Measurements from ENCODE around the gene CACNA1G.

The CACNA1G gene

DNA sequence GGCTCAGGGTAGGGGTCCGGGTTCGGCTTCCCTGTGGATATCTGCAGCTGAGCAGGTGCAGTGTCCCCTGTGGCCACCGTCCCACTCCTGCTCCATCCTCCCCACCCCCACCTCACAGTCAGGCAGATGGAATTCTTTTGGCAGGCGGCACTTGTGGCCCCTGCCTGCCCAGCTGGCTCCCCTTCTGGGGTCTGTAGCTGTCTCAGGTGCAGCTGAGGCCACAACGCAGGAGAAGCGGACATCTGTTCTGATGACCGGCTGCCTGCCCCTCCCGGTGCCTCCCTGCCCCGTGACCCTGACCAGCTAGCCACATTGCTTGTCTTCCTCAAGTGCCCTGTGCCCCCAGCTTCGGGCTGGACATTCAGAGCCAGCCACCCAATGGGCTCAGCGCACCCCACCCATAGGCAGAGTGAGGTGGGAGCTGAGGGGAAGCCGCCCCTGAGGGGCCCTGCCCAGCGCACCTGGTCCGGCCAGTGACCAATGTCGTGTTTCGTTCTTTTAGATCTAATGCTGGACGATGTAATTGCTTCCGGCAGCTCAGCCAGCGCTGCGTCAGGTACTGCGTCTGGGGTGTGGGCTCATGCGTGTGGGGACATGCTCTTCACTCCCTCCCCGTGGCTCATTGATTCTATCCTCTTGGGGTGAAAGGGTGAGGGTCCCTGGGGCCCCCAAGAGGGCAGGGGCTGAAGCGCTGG is 49.0 kb downstream of the CACNA1G start:
- DNase-seq (ENCODE audit: low read depth in 2 of 2, low spot score in 1 of 2) = no peak

DNA sequence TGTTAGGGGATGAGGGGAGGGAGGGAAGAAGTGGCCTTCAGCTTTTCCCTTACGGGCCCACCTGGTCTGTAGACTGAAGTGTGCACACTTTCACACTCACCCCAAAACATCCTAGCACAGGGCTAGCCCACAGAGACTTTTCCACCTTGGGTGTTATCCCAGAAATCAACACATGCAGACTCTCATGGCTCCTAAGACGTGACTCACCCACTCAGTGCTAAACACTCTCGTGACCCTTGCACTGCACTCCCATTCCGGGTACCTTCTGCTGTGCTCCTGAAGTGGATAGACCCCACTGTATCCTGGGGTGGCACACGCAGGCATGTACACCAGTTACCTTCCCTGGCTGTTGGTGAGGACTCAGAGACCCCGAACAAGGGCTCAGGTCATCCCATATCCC is 51.1 kb downstream of the CACNA1G start:
- DNase-seq (ENCODE audit: low read depth in 2 of 2, low spot score in 1 of 2) = no peak

DNA sequence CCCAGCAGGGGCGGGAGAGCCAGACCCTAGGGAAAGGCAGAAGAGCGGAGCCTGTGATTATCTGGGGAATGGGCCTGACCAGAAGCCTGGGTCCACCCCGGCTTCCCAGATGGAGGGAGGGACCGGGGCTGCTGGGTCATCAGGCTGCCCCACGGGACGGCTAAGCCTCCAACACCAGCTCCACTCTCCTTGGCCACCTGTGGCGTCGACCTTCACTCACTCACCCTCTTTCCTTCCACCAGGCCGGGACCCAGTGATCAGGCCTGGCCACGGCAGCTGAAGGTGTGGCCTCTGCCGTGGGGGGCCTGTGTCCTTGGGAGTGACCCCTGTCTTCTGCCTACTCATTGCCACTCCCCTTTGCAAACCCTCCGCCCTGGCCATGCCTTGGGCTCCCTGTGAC is 51.8 kb downstream of the CACNA1G start:
- DNase-seq (ENCODE audit: low read depth in 2 of 2, low spot score in 1 of 2) = no peak

DNA sequence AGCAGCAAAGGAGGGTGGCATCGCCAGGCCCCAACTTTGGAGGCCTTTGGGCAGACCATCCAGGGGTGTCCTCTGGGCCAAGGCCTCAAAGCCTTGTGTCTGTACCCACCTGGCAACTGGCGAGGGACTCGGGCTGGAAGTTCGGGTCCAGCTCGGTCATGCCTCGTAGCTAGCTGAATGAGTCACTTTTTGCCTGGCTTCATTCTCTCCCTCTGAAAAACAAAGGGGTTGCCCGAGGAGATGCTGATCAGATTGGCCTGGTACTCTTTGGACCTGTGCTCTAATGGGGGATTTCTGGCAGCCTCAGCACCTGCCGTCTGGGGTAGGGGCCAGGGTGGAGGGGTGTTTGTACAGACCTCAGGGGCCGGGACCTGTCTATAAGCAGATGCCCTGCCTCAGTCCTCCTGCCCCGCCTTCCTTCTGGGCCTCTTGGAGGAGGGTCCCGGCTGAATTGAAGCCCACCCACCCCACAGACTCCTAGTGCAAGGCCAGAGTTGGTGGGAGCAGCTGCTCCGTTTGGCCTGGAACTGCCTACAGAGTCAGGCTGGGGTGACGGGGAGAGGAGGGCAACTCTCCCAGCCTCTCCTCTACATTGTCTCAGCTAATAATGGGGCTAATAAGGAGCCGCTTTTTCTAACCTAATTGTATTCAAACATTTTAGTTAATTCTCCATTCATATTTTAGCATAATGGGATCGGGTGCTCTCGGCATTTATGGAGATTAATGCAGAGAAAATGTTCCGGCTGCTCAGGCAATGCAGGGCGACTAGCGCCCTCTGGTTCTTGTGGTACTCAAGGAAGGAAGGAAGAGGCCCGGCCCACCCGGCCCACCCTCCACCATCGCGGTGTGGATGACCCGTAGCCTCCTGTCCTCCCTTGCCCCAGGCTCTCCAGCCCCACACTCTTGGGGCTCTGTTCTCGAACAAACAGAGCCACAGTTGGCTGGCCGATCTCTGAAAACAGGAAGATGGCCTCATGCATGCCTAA is 52.8 kb downstream of the CACNA1G start:
- no peak for DNase-seq (ENCODE audit: low read depth in 2 of 2, low spot score in 1 of 2)

DNA sequence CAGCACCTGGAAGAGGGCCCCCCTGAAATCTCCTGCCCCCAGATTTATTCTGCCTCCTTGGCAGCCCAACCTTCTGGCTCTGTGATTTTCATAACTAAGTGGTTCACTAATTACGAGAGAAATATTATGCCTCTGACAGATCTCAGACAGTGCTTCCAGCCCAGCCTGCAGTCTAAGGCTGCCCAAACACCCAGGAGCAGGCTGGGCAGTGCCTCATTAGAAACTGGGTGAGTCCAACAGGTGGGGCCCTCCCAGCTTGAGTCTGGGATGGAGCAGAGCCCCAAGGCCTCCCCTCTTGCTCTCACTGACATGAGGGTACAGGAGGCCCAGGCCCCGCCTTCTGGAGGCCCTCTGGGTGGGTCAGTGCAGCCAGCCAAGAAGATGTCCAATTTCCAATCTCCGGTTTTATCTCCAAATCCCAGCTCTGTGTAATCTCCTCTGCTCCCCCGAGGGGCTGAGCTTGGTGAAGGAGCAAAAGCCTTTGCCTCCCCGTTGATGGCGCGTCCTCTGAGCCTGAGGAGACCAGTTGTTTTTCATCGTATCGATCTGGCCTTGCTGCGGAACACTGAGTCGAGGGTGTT is 54.0 kb downstream of the CACNA1G start:
- DNase-seq (ENCODE audit: low read depth in 2 of 2, low spot score in 1 of 2) = no peak

DNA sequence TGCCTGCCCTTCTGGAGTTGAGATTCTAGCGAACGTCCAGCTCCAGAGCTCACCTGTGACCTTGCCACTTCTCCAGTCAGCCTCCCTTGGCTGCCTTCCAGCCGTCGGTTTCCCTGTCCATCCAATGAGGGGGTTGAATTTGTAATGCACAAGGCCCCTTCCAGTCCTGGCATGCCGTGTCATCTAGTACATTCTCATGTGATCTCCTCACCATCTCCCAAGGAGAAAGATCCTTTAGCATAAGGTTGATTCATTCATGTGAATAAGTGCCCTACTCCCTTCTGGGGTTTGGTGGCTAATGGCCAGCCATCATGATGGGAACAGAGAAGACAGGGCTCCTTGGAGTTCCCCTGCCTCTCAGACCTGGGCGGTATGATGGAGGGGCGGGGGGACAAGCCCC is 55.3 kb downstream of the CACNA1G start:
- no peak for DNase-seq (ENCODE audit: low read depth in 2 of 2, low spot score in 1 of 2)

DNA sequence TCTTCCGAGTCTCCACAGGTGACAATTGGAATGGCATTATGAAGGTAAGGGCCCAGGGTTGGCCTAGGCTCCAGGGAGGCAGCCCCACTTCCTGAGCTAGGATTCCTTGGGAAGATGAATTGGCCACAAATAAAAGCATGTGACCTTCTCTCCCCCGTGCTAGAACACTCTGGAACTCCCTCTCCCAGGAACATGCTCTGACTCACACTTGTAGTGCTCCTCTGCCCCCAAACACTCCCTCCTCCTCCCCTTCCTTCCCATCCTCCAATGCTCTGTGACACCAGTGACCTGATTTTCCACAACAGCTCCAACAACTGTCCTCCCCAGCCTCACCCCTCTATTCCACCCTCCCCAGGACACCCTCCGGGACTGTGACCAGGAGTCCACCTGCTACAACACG is 57.8 kb downstream of the CACNA1G start:
- DNase-seq (ENCODE audit: low read depth in 2 of 2, low spot score in 1 of 2) = no peak

DNA sequence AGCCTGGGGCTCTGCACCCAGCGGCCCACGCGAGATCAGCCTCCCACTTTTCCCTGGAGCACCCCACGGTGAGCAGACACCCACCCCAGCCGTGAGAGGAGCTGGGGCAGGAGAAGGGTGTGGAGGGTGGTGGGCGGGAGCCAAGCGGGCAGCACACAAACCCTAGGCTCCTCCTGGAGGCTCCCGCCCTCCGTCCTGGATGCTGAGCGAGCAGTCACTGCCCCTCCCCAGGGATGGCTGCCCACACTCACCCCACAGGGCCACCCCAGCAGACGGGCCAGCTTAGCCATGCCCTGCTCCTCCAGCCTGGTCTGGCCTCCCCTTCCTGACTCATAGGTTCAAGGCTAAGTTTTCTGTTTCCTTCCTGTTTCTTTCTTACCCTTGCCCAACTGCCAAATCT is 58.4 kb downstream of the CACNA1G start:
- DNase-seq (ENCODE audit: low read depth in 2 of 2, low spot score in 1 of 2) = no peak

DNA sequence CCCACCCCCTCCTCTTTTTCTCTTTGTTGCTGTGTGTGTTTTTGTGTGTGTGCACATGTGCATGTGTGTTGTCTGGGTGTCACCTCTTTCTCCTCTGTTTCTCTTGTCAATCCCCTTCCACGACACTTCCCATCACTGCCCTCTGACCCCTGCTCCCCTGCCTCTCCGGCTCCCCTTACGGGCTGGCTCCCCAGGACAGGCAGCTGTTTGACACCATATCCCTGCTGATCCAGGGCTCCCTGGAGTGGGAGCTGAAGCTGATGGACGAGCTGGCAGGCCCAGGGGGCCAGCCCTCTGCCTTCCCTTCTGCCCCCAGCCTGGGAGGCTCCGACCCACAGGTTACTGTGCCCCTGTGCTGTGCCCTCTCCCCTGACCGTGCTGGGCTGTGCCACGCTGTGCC is 59.0 kb downstream of the CACNA1G start:
- DNase-seq (ENCODE audit: low read depth in 2 of 2, low spot score in 1 of 2) = no peak

DNA sequence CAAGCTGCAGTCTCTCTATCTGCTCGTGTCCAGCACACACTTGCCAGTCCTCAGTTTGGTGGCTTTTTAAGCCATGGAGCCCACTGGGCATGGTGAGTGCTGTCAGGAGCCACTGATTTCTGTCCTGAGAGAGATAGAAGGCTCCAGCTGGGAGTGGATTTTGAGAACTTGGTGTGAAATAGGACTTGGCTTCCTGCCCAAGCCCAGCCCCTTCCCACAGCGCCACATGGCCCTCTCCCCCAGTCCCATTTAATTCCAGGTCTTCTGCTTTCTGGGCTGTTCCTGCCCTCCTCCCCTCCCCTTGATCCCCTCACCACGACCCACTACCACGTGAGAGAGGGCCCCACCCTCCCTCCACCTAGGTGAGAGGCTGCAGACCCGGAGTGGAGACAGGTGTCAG is 59.7 kb downstream of the CACNA1G start:
- no peak for DNase-seq (ENCODE audit: low read depth in 2 of 2, low spot score in 1 of 2)

DNA sequence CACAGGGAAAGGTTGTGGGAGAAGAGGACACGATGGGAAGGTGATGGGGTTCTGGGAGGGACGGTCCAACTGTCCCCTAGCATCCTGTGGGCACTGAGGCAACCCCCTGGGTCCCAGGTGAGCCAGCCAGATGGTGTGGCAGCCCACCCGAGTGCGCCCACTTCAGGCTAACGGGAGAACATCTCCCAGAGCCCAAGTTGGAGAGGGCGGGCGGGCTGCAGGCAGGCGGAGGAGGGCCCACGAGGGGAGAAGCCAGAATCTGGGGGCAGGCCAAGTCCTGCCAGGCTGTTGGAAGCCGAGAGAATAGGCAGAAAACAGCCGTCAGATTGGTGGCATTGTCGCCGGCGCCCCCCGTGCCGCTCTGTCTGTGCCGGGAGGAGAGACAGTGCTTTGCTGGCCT is 60.3 kb downstream of the CACNA1G start:
- no peak for DNase-seq (ENCODE audit: low read depth in 2 of 2, low spot score in 1 of 2)

DNA sequence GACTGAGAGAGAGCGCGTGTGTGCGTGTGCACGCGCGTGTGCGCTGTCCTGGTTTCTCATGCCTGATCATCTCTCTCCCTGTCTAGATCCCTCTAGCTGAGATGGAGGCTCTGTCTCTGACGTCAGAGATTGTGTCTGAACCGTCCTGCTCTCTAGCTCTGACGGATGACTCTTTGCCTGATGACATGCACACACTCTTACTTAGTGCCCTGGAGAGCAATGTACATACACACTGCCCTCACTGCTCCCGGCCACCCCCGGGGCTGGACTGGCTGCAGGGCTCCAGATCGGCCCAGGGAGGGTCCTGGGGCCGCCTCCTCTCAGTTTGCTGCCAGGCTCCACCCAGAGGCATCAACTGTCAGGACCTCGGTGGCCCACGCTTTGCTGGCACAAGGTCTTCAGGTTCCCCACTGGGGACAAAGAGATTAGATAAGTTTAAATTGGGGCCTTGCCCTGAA is 61.1 kb downstream of the CACNA1G start:
- DNase-seq (ENCODE audit: low read depth in 2 of 2, low spot score in 1 of 2) = no peak

DNA sequence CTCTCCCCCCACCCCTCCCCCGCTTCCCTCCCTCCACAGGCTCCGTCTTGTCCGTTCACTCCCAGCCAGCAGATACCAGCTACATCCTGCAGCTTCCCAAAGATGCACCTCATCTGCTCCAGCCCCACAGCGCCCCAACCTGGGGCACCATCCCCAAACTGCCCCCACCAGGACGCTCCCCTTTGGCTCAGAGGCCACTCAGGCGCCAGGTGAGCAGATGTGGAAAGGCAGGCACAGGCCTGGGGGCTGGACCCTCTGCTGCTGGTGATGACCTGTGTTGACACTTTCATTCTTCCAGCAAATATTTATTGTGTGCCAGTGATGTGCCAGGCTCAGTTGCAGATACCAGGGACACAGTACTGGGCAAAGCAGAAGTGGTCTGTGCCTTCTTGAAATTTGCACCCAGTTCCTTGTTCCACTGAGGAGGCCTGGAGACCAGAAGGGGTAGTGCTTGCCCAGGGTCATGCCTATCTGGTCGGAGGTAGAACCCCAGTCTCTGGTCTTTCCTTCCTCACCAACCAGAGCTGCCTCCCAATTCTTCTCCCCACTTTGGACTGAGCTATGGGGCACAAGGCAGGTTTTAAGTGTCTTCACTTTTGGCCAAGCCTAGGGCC is 63.9 kb downstream of the CACNA1G start:
- DNase-seq (ENCODE audit: low read depth in 2 of 2, low spot score in 1 of 2) = no peak

DNA sequence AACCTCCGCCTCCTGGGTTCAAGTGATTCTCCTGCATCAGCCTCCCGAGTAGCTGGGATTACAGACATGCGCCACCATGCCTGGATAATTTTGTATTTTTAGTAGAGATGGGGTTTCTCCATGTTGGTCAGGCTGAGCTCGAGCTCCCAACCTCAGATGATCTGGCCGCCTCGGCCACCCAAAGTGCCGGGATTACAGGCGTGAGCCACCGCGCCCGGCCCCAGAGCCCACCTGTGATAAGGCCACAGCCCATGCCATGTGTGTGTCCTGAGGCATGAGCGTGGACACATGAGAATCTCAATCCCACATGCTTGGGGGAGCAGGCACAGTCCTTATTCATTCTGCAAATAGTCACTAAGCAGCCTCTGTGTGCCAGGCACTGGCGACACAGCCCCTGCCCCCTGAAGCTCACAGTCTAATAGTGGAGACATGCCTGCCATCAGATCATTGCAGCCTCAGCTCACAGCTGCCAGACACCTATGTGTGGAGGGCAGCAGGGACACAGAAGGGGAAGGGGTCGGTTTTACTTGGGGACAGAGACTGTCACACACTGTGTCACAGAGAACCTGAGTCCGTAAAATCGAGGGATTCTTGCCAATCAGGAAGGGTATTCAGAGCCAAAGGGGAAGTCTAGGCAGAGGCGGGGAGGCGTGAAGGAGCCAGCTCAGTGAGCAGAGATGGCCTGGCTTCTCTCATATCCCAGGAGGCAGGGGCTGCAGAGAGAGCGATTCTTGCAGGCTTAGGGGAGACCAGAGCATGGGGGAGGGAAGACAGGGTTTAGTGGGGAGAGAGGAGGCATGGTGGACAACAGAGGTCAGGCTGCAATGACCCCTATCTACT is 64.7 kb downstream of the CACNA1G start:
- no peak for DNase-seq (ENCODE audit: low read depth in 2 of 2, low spot score in 1 of 2)

DNA sequence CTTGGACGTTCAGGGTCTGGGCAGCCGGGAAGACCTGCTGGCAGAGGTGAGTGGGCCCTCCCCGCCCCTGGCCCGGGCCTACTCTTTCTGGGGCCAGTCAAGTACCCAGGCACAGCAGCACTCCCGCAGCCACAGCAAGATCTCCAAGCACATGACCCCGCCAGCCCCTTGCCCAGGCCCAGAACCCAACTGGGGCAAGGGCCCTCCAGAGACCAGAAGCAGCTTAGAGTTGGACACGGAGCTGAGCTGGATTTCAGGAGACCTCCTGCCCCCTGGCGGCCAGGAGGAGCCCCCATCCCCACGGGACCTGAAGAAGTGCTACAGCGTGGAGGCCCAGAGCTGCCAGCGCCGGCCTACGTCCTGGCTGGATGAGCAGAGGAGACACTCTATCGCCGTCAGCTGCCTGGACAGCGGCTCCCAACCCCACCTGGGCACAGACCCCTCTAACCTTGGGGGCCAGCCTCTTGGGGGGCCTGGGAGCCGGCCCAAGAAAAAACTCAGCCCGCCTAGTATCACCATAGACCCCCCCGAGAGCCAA is 65.6 kb downstream of the CACNA1G start:
- DNase-seq (ENCODE audit: low read depth in 2 of 2, low spot score in 1 of 2) = peak in 1 of 2 donors; percentile 20

DNA sequence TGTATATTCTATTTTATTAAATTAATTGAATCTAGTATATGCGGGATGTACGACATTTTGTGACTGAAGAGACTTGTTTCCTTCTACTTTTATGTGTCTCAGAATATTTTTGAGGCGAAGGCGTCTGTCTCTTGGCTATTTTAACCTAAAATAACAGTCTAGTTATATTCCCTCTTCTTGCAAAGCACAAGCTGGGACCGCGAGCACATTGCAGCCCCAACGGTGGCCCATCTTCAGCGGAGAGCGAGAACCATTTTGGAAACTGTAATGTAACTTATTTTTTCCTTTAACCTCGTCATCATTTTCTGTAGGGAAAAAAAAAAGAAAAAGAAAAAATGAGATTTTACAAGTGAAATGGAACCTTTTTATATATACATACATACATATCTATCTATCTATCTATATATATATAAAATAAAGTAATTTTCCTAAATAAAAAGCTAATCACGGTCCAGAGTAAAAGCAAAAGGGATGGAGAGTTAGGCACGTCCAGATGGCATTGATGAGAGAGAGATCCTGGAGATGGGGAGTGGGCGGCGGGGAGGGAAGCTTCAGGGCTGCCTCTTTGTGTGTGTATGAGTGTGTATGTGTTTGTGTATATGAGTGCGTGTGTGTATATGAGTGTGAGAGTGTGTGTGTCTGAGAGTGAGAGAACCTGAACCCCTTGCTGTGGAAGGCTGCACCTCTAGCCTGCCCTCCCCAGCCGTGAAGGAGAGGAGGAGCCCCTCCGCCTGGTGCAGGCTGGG is 66.7 kb downstream of the CACNA1G start:
- DNase-seq (ENCODE audit: low read depth in 2 of 2, low spot score in 1 of 2) = no peak

DNA sequence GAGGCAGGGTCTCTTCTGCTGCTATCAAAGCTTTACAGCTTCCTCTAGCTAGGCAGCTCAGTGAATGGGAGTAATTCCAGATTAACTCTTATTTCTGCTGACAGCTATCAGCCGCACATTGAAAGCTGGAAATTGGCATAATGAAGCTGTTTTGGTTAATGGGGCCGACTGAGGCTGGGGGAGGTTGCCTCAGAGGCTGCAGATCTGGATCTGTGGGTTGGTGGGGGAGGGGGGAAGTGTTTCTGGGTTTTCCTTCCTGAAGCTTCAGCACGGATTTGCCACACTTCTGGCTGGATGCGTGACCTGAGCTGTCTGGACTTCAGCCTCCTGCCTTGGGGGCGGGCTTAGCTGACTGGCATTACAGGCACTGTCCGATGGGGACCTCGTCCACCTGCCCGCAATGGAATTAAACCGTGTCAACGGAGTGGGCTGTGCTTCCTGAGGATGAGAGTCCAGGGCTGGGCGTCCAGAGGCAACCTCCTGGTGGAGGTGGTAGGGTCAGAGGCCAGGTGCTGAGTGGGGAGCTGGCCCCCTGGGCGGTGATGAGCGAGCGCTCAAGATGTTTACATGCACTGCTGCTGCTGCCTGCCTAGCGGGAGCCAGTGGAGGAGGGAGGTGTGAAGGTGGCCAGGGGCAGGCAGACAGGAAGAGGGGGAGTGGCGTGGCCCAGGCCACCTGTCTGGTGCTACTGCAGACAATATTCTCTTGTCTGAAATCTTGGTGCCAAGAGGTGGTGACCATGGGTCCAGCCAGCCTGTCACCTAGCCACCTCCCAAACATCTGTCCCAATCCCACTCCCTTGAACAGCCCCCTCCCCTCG is 67.5 kb downstream of the CACNA1G start:
- DNase-seq (ENCODE audit: low read depth in 2 of 2, low spot score in 1 of 2) = no peak

DNA sequence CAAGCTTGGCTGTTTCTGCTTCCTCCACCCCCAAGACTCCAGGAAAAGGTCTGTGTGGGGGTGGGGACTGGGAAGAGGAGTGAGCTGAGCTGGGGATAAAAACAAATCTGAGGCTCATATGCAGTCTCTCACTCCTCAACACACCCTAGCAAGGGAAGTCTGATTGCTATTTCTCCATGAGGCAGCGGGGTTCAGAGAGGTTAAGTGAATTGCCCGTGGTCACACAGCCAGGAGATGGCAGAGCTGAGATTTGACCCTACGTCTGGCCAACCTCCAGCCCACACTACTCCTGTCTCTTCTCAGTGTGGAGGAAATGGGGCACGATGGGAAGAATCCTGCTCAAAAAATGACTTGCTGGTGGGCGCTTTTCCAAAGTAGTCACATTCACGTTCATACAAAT is 69.4 kb downstream of the CACNA1G start:
- no peak for DNase-seq (ENCODE audit: low read depth in 2 of 2, low spot score in 1 of 2)

Data from stimulated activated CD8-positive, alpha-beta memory T cell treated with anti-CD3 and anti-CD28 coated beads, Interleukin-4, amount 100 ng/mL, for 4 hours (primary cell).